Kasumi-1 (cell line): Measurements from ENCODE around the gene B3GAT2.

Source experiments
- DNase-seq, 2 experiments: peaks; one replicate each; lab custom pipeline; 2025; lab: John Stamatoyannopoulos, UW

Gene B3GAT2

GRCh38 chr6:70843328-70843918, 113.4 kb downstream of the B3GAT2 start:
- DNase-seq: no peak

- DNase-seq: peak in 1 of 2 experiments; percentile 4
These were observed 114.3 kb downstream of the B3GAT2 start for GRCh38 chr6:70842541-70842940.

- no peak for DNase-seq
These were observed 115.7 kb downstream of the B3GAT2 start for GRCh38 chr6:70841112-70841511.

- DNase-seq: peak; percentile 23 to 35
These were observed 117.3 kb downstream of the B3GAT2 start for GRCh38 chr6:70839286-70840266.

GRCh38 chr6:70838907-70839285, 118.0 kb downstream of the B3GAT2 start:
- DNase-seq: no peak

GRCh38 chr6:70834520-70834919, 122.3 kb downstream of the B3GAT2 start:
- DNase-seq: no peak

GRCh38 chr6:70831427-70831826, 125.4 kb downstream of the B3GAT2 start:
- no peak for DNase-seq

GRCh38 chr6:70823651-70824050, 133.2 kb downstream of the B3GAT2 start:
- no peak for DNase-seq

GRCh38 chr6:70821751-70822150, 135.1 kb downstream of the B3GAT2 start:
- DNase-seq: no peak

- DNase-seq: no peak
These were observed 136.1 kb downstream of the B3GAT2 start for GRCh38 chr6:70820778-70821177.

GRCh38 chr6:70819646-70820045, 137.2 kb downstream of the B3GAT2 start:
- DNase-seq: no peak

GRCh38 chr6:70813885-70814284, 143.0 kb downstream of the B3GAT2 start:
- DNase-seq: no peak

GRCh38 chr6:70811788-70812187, 145.1 kb downstream of the B3GAT2 start:
- no peak for DNase-seq
